Brain microvascular endothelial cell (primary cell): ENCODE data around the gene PSMB7.
"Not testable (repeated sequence)": the region's sequence is repeated elsewhere in the genome, so short reads cannot be mapped to it uniquely, and the experiment has no call there.

Source experiments
- DNase-seq: peaks from one replicate; pipeline ENCODE4 v3.0.0-alpha.2; 2020
- H3K27ac ChIP-seq: fragments of 250-450 bp; sonication (Bioruptor Pico); 2 replicates; pipeline ENCODE4 v1.5.1; 2020; ENCODE audit warnings: mild to moderate bottlenecking, moderate library complexity
- H3K27me3 ChIP-seq: fragments of 250-450 bp; sonication (Bioruptor Pico); replicated peaks from 2 replicates; pipeline ENCODE4 v1.5.1; 2020; ENCODE audit warnings: mild to moderate bottlenecking
- H3K36me3 ChIP-seq: fragments of 250-450 bp; sonication (Bioruptor Pico); replicated peaks from 2 replicates; pipeline ENCODE4 v1.5.1; 2020; ENCODE audit warnings: mild to moderate bottlenecking
- H3K4me3 ChIP-seq: 2 replicates; pipeline ENCODE4 v1.5.1; 2011; ENCODE audit warnings: low read depth, mild to moderate bottlenecking, control low read depth, low read length, moderate library complexity
- CTCF ChIP-seq: IDR thresholded peaks from 2 replicates; pipeline ENCODE4 v1.5.1; 2011; ENCODE audit warnings: low read depth, mild to moderate bottlenecking, moderate library complexity, low read length, control low read depth, inconsistent platforms; ENCODE audit errors: missing control alignments
- in situ Hi-C: cut with HindIII; loops from 2 replicates; pipeline ENCODE4 v1.10.0; 2017; ENCODE audit warnings: low sequenced_read_pairs, low pct_ligation_motif_present

Gene PSMB7

DNA sequence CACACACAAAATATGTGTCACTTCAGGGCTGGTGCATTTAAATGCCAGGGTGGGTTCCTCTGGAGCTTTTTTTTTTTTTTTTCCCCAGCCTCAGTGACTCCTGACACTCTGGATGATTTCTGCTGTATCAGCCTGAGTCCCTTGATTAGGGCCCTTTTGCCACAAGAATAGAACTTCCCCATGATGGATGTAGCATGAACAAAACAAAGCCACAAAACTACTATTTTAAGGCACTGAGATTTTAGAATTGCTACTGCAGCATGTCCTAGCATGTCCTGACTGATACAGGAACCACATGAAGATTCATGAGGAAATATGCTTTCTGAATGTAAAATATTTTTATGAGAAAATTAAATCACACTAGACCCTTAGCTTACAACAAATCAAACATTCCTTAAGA is 21.1 kb upstream of the PSMB7 start:
- no peak overlapping the region for H3K27ac ChIP-seq
- in situ Hi-C loops, result no loop called here
- no peaks in the 10 kb centered on the region for H3K27me3 ChIP-seq
- no peak overlapping the region for H3K4me3 ChIP-seq
- DNase-seq, result no peak
- H3K36me3 ChIP-seq, result no peaks in the 10 kb centered on the region
- no peak for TF ChIP-seq CTCF

- no peak overlapping the region for H3K27ac ChIP-seq
- in situ Hi-C loops, result no loop called here
- H3K4me3 ChIP-seq, result no peak overlapping the region
- TF ChIP-seq CTCF, result no peak
- no peaks in the 10 kb centered on the region for H3K27me3 ChIP-seq
- no peak for DNase-seq
- H3K36me3 ChIP-seq, result no peaks in the 10 kb centered on the region
These were observed 14.3 kb upstream of the PSMB7 start for GRCh38 chr9:124429530-124429867.

- Histone ChIP-seq H3K4me3 (no peak overlapping the region), H3K36me3 (no peaks in the 10 kb centered on the region), H3K27ac (no peak overlapping the region), H3K27me3 (no peaks in the 10 kb centered on the region)
- in situ Hi-C loops, result no loop called here
- no peak for TF ChIP-seq CTCF
- DNase-seq, result no peak
These were observed 13.7 kb upstream of the PSMB7 start for GRCh38 chr9:124428751-124429529.

- Histone ChIP-seq H3K27me3 (peaks cover 3% of the 10 kb centered on the region), H3K36me3 (no peaks in the 10 kb centered on the region), H3K27ac (no peak overlapping the region), H3K4me3 (no peak overlapping the region)
- DNase-seq, result no peak
- in situ Hi-C loops, result no loop called here
- no peak for TF ChIP-seq CTCF
These were observed 12.0 kb upstream of the PSMB7 start for GRCh38 chr9:124427281-124427680.

DNA sequence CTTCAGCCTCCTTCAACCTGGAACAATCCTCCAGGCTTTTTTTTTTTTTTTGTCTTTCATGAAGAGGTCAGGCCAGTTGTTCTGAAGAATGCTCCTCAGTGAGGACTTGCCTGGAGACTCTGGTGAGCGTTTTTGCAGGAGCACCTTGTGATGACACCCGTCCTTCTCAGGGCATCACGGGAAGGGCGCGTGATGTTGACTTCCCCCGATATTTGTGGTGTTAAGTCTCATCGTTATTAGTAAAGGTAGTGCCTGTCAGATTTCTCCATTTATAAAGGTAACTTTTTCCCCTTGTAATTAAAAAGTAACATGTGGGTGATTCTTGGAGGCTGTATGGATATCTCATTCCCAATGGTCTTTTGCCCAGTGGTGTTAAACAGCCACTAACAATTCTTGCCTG is 11.1 kb upstream of the PSMB7 start:
- H3K36me3 ChIP-seq, result no peaks in the 10 kb centered on the region
- peaks cover 3% of the 10 kb centered on the region for H3K27me3 ChIP-seq
- H3K27ac ChIP-seq, result no peak overlapping the region
- TF ChIP-seq CTCF, result no peak
- DNase-seq, result no peak
- H3K4me3 ChIP-seq, result no peak overlapping the region
- in situ Hi-C loops, result no loop called here

GRCh38 chr9:124425733-124426132 is 10.5 kb upstream of the PSMB7 start:
- in situ Hi-C loops, H3K4me3 ChIP-seq, H3K36me3 ChIP-seq, H3K27ac ChIP-seq, H3K27me3 ChIP-seq, DNase-seq: not testable (repeated sequence)
